HepG2 (cell line): Measurements from ENCODE around the gene DDR1. TPM values are rescaled to one million over a fixed set of nuclear protein-coding genes. Genes with fewer than 3 reads are reported as not detected.

Source experiments
- CREB1 ChIP-seq, 2 experiments: fragments of 450-650 bp in 1 of 2; IDR thresholded peaks; 2 replicates each; pipeline ENCODE4 v1.6.1; 2016 to 2017; ENCODE audit warnings: control low read depth in 1 of 2, mild to moderate bottlenecking in 1 of 2, missing compliant biosample characterization in 1 of 2, missing genetic modification characterization in 1 of 2
- FOXA1 ChIP-seq, 2 experiments: fragments of 450-650 bp in 1 of 2; sonication (generic) in 1 of 2; formaldehyde crosslinking in 1 of 2; IDR thresholded peaks; 2 replicates each; pipeline versions ENCODE4 v1.4.0 to v1.6.1; 2016 to 2020; ENCODE audit warnings: missing genetic modification reagents in 1 of 2
- FOXC1 ChIP-seq: sonication (generic); formaldehyde crosslinking; IDR thresholded peaks from 2 replicates; pipeline ENCODE4 v1.8.0; 2022; ENCODE audit warnings: mild to moderate bottlenecking, missing genetic modification reagents, borderline replicate concordance
- GLI4 ChIP-seq: sonication (generic); formaldehyde crosslinking; IDR thresholded peaks from 2 replicates; pipeline ENCODE4 v1.5.1; 2020; ENCODE audit warnings: missing genetic modification reagents, mild to moderate bottlenecking, moderate library complexity, borderline replicate concordance
- HOXA5 ChIP-seq: sonication (generic); formaldehyde crosslinking; IDR thresholded peaks from 2 replicates; pipeline ENCODE4 v1.4.0; 2020; ENCODE audit warnings: missing genetic modification reagents
- JUND ChIP-seq: sonication (generic); formaldehyde crosslinking; IDR thresholded peaks from 2 replicates; pipeline ENCODE4 v1.8.0; 2022; ENCODE audit warnings: mild to moderate bottlenecking, missing genetic modification reagents
- MZF1 ChIP-seq: sonication (generic); formaldehyde crosslinking; IDR thresholded peaks from 2 replicates; pipeline ENCODE4 v1.8.1; 2023; ENCODE audit warnings: mild to moderate bottlenecking, missing genetic modification reagents, borderline replicate concordance
- PHB2 ChIP-seq: fragments of 450-650 bp; IDR thresholded peaks from 2 replicates; pipeline ENCODE4 v1.6.1; 2018; ENCODE audit not compliant: partially characterized antibody
- SKI ChIP-seq: fragments of 450-650 bp; IDR thresholded peaks from one replicate; pipeline ENCODE4 v1.6.1; 2018; ENCODE audit warnings: mild to moderate bottlenecking; ENCODE audit not compliant: partially characterized antibody
- SSRP1 ChIP-seq: IDR thresholded peaks from 2 replicates; pipeline ENCODE4 v1.6.1; 2016; ENCODE audit warnings: control low read depth
- TEAD2 ChIP-seq: sonication (generic); formaldehyde crosslinking; IDR thresholded peaks from 2 replicates; pipeline ENCODE4 v1.9.0; 2021; ENCODE audit warnings: missing genetic modification reagents
- TOPORS ChIP-seq: sonication (generic); formaldehyde crosslinking; IDR thresholded peaks from 2 replicates; pipeline ENCODE4 v1.8.0; 2023; ENCODE audit warnings: mild to moderate bottlenecking, missing genetic modification reagents
- ZFP62 ChIP-seq: sonication (generic); formaldehyde crosslinking; IDR thresholded peaks from 2 replicates; pipeline ENCODE4 v1.4.0; 2020; ENCODE audit warnings: missing genetic modification reagents
- ZKSCAN1 ChIP-seq: fragments of 150-350 bp; IDR thresholded peaks from 2 replicates; pipeline ENCODE4 v1.6.1; 2014; ENCODE audit warnings: low read length
- ZNF570 ChIP-seq: sonication (generic); formaldehyde crosslinking; IDR thresholded peaks from 2 replicates; pipeline ENCODE4 v1.4.0; 2020; ENCODE audit warnings: mild to moderate bottlenecking, missing genetic modification reagents, borderline replicate concordance
- ZNF83 ChIP-seq: sonication (generic); formaldehyde crosslinking; IDR thresholded peaks from 2 replicates; pipeline ENCODE4 v1.4.0; 2020; ENCODE audit warnings: missing genetic modification reagents, mild to moderate bottlenecking, borderline replicate concordance
- ZNF891 ChIP-seq: sonication (generic); formaldehyde crosslinking; IDR thresholded peaks from 2 replicates; pipeline ENCODE4 v1.5.0; 2020; ENCODE audit warnings: mild to moderate bottlenecking, missing genetic modification reagents
- polyA plus RNA-seq, 8 experiments: library from polyadenylated mRNA; depleted of rRNA in 3 of 8; stranded (reverse) in 7 of 8; unstranded in 1 of 8; fragments of >200 nt; fragmentation: Illumina TruSeq in 4 of 8; extraction: Trizol in 4 of 8; gene quantifications; 2 replicates each; pipeline versions ENCODE4 v1.2.1 to v1.2.3, GENCODE V29; 2011 to 2016; ENCODE audit warnings: low read depth in 4 of 8, missing spikeins in 1 of 8, mixed read lengths in 1 of 8; ENCODE audit not compliant: insufficient read depth in 1 of 8
- total RNA-seq, 5 experiments: library from RNA; depleted of rRNA; stranded (reverse); fragments of >200 nt; fragmentation: Illumina TruSeq; extraction: Trizol; gene quantifications; 2 replicates each; pipeline ENCODE4 v1.2.3, GENCODE V29; 2016; ENCODE audit warnings: low read depth in 1 of 5
- TF ChIP-seq, protein P1 (sequence below): sonication (generic); formaldehyde crosslinking; IDR thresholded peaks from 2 replicates; pipeline ENCODE4 v1.9.0; 2021; ENCODE audit warnings: missing genetic modification reagents, borderline replicate concordance
- TF ChIP-seq, protein P2 (sequence below): sonication (generic); formaldehyde crosslinking; IDR thresholded peaks from 2 replicates; pipeline ENCODE4 v1.8.0; 2022; ENCODE audit warnings: missing genetic modification reagents, mild to moderate bottlenecking, inconsistent platforms, borderline replicate concordance
- TF ChIP-seq, protein P3 (sequence below): sonication (generic); formaldehyde crosslinking; IDR thresholded peaks from 2 replicates; pipeline ENCODE4 v1.5.1; 2020; ENCODE audit warnings: mild to moderate bottlenecking, missing genetic modification reagents, moderate library complexity
- TF ChIP-seq, protein P4 (sequence below): sonication (generic); formaldehyde crosslinking; IDR thresholded peaks from 2 replicates; pipeline ENCODE4 v1.5.0; 2020; ENCODE audit warnings: missing genetic modification reagents, mild to moderate bottlenecking, borderline replicate concordance

The DDR1 gene
- total and polyA plus RNA-seq, 2 of the 13 experiments (the other 11 are each of a cell fraction or from before 2014, with no cell fraction given) = 16.7 to 20.2 TPM

DNA sequence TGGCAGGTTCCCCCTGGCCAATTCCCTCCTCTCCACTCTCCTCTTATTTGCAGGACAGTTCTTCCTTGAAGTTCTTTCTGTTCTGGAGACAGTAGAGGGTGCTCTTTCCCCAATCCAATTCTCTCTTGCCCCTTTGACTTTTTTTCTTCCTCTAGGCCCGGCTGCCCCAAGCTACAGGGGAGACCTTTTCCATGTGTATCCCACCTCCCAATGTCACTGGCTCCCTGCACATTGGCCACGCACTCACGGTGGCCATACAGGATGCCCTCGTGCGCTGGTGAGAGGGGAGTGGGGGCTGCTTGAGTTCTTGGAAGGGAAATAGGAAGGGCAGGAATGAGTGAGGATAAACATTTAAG is 31.2 kb downstream of the DDR1 start (continued):
- TF ChIP-seq, protein P1, sequence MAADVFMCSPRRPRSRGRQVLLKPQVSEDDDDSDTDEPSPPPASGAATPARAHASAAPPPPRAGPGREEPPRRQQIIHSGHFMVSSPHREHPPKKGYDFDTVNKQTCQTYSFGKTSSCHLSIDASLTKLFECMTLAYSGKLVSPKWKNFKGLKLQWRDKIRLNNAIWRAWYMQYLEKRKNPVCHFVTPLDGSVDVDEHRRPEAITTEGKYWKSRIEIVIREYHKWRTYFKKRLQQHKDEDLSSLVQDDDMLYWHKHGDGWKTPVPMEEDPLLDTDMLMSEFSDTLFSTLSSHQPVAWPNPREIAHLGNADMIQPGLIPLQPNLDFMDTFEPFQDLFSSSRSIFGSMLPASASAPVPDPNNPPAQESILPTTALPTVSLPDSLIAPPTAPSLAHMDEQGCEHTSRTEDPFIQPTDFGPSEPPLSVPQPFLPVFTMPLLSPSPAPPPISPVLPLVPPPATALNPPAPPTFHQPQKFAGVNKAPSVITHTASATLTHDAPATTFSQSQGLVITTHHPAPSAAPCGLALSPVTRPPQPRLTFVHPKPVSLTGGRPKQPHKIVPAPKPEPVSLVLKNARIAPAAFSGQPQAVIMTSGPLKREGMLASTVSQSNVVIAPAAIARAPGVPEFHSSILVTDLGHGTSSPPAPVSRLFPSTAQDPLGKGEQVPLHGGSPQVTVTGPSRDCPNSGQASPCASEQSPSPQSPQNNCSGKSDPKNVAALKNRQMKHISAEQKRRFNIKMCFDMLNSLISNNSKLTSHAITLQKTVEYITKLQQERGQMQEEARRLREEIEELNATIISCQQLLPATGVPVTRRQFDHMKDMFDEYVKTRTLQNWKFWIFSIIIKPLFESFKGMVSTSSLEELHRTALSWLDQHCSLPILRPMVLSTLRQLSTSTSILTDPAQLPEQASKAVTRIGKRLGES (CRISPR knock-in tag) = no peak
- TF ChIP-seq ZNF83 (CRISPR knock-in tag) (no peak), FOXA1 (IDR thresholded peaks at IDR 0.05) (no peak), FOXA1 (CRISPR knock-in tag; IDR thresholded peaks at IDR 0.05) (no peak), ZKSCAN1 (no peak), ZNF570 (CRISPR knock-in tag) (no peak), TOPORS (CRISPR knock-in tag) (no peak), GLI4 (CRISPR knock-in tag) (no peak), MZF1 (CRISPR knock-in tag) (no peak), ZFP62 (CRISPR knock-in tag) (no peak), TEAD2 (no peak), SKI (no peak), JUND (CRISPR knock-in tag) (no peak), FOXC1 (CRISPR knock-in tag) (0 out of 2 replicates have a peak, but pooled peaks have one; percentile 60), HOXA5 (CRISPR knock-in tag) (no peak), SSRP1 (CRISPR knock-in tag) (0 out of 2 replicates have a peak, but pooled peaks have one; percentile 35), PHB2 (no peak), CREB1 (IDR thresholded peaks at IDR 0.05) (no peak), CREB1 (CRISPR knock-in tag; IDR thresholded peaks at IDR 0.05) (no peak), ZNF891 (CRISPR knock-in tag) (0 out of 2 replicates have a peak, but pooled peaks have one; percentile 59)
- TF ChIP-seq, protein P2, sequence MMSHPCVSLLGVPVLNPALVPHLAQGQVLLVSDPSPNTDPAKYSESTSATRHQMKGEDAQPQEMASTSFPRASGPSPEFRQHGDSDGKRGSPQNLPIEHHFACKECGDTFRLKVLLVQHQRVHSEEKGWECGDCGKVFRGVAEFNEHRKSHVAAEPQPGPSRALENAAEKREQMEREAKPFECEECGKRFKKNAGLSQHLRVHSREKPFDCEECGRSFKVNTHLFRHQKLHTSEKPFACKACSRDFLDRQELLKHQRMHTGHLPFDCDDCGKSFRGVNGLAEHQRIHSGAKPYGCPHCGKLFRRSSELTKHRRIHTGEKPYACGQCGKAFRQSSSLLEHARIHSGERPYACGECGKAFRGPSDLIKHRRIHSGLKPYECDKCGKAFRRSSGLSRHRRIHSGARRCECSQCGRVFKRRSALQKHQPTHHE (CRISPR knock-in tag) = no peak
- TF ChIP-seq, protein P3, sequence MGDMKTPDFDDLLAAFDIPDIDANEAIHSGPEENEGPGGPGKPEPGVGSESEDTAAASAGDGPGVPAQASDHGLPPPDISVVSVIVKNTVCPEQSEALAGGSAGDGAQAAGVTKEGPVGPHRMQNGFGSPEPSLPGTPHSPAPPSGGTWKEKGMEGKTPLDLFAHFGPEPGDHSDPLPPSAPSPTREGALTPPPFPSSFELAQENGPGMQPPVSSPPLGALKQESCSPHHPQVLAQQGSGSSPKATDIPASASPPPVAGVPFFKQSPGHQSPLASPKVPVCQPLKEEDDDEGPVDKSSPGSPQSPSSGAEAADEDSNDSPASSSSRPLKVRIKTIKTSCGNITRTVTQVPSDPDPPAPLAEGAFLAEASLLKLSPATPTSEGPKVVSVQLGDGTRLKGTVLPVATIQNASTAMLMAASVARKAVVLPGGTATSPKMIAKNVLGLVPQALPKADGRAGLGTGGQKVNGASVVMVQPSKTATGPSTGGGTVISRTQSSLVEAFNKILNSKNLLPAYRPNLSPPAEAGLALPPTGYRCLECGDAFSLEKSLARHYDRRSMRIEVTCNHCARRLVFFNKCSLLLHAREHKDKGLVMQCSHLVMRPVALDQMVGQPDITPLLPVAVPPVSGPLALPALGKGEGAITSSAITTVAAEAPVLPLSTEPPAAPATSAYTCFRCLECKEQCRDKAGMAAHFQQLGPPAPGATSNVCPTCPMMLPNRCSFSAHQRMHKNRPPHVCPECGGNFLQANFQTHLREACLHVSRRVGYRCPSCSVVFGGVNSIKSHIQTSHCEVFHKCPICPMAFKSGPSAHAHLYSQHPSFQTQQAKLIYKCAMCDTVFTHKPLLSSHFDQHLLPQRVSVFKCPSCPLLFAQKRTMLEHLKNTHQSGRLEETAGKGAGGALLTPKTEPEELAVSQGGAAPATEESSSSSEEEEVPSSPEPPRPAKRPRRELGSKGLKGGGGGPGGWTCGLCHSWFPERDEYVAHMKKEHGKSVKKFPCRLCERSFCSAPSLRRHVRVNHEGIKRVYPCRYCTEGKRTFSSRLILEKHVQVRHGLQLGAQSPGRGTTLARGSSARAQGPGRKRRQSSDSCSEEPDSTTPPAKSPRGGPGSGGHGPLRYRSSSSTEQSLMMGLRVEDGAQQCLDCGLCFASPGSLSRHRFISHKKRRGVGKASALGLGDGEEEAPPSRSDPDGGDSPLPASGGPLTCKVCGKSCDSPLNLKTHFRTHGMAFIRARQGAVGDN = peak; percentile 32; the same call in 1 of the 2 replicates
- TF ChIP-seq, protein P4, sequence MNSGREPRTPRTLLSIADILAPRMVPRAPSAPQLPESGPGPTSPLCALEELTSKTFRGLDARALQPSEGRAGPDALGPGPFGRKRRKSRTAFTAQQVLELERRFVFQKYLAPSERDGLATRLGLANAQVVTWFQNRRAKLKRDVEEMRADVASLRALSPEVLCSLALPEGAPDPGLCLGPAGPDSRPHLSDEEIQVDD (CRISPR knock-in tag) = no peak
